TTC549 (cell line): Measurements from ENCODE around the gene LCN2.

Experiments used
- FAIRE-seq: peaks from 2 replicates; lab custom pipeline; 2012; peaks lifted over from hg19 to GRCh38; lab: Jason Lieb, UNC

Gene LCN2

DNA sequence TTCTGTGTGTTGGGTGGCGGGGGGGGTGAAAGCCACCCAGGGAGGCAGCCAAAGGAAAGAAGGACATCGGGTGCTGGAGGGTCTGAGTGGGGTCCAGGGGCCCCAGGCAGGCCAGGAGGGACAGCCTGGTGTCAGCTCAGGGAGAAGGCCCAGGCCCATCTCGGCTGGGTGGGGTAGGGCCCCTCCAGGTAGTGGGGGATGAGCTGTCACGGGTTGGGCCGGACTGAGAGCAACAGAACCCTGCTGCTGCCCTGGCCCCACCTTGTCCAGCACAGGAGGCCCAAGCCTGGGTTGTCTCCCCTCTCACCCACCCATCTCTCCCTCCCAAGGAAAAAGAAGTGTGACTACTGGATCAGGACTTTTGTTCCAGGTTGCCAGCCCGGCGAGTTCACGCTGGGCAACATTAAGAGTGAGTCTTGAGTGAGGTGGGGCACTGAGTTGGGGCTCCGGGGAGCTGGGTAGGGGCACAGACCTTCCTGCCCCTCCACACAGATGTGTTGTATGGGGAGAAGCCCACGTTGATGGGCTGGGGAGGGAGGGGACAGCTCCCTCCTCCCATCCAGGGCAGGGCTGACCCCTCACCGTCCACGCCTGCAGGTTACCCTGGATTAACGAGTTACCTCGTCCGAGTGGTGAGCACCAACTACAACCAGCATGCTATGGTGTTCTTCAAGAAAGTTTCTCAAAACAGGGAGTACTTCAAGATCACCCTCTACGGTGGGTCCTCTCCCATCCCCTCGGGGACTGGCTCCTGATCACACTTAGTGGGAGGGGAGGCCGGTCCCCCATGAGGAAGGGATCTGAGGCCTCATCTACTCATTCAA lies 2.3 kb downstream of the LCN2 start:
- FAIRE-seq, result no peak

DNA sequence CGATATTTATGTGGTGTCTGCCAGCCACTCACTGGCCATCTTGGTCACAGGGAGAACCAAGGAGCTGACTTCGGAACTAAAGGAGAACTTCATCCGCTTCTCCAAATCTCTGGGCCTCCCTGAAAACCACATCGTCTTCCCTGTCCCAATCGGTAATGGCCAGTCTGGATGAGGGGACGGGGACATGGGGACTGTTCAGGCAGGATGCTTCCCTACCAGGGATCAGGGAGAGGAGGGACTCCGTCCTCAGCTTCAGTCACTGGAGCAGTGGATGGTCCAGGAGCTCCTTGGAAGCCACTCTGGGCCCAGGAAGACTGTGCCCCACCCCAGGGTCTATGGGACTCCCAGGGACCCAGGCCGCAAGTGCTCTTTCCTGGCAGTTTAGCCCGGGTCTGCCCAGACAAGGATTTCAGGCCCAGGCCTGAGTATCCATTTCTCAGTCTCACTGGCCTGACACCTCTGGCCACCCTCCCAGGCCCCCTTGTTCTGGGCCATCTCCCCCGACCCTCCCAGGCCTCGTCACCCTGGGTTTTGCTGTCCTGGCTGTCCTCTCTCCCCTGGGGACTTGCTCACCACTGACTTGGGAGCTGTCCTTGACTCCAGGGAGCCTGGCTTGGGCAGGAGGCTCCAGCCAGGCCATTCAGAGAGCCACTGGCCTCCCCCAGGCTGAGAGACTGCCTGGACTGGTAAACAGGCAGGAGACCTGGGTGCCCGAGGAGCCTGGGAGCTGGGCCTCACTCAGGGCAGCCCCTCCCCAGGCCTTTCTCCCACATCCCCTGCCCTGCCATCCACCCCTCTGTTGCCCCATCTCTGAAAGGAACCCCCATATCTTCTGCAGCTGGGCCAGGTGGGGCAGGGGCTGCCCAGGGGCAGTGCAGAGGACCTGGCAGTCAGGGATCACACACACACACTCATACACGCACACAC lies 3.1 kb downstream of the LCN2 start:
- no peak for FAIRE-seq

DNA sequence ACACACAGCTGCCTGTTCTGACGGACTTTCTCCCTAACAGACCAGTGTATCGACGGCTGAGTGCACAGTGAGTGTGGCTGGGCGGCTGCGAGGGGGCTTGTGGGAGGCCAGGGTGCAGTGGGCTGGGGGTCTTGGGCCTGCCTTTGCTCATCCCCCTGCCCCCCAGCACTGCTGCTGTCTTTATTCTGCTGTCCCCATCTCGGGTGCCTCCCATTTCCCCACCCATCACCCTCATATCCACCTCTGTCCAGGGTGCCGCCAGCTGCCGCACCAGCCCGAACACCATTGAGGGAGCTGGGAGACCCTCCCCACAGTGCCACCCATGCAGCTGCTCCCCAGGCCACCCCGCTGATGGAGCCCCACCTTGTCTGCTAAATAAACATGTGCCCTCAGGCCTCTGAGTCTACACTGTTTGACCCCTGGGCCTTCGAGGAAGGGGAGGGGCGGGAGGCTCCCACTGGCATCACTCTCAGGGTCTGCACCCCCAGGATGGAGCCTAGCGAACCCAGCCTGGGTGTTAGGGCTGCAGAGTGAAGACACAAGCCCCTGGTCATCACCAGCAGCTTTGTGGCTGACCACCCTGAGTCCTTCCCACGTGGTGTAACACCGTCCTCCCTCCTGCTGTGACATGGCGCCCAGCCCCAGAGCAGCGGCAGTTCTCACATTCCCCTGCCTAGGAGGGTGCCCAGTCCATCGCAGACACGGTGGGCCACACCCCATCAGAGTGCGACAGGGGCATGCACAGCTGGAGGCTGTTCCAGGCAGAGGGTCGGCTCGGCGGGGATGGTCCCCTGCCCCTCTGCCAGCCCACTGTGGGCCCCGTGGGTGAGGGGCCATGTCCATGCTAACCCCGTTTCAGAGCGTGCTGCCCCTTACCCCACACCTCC lies 4.0 kb downstream of the LCN2 start:
- no peak for FAIRE-seq

DNA sequence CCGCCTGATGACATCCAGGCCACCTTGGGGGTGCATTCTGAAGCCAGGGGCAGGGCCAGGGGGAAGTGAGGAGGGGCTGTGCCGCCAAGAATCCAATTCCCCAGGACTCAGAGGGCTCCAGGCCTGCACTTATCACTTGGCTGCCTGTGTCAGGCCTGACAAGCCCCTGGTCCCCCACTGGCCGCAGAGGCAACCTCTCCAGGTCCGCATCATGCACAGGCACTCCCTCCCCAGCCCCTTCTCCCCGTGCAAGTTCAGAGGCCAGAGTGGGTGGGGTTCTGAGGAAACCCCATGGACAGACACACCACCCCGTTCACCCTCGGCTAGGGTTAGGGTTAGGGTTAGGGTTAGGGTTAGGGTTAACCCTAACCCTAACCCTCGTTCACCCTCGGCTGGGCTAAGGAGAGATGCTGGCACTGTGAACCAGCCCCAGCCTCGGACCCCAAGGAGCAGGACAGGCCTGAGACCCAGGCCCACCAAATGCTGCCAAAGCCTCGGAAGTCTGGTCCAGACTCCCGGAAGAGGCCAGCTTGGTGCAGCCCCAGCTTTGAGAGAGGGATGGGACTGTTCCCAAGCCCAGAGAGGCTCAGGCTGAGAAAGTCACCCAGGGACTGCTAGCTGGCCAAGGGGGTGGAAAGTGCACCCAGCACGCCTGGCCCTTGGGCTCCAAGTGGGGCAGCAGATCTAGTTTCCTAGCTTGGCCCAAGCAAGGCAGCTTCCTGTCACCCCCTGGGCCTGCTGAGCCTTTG lies 4.9 kb downstream of the LCN2 start:
- no peak for FAIRE-seq

DNA sequence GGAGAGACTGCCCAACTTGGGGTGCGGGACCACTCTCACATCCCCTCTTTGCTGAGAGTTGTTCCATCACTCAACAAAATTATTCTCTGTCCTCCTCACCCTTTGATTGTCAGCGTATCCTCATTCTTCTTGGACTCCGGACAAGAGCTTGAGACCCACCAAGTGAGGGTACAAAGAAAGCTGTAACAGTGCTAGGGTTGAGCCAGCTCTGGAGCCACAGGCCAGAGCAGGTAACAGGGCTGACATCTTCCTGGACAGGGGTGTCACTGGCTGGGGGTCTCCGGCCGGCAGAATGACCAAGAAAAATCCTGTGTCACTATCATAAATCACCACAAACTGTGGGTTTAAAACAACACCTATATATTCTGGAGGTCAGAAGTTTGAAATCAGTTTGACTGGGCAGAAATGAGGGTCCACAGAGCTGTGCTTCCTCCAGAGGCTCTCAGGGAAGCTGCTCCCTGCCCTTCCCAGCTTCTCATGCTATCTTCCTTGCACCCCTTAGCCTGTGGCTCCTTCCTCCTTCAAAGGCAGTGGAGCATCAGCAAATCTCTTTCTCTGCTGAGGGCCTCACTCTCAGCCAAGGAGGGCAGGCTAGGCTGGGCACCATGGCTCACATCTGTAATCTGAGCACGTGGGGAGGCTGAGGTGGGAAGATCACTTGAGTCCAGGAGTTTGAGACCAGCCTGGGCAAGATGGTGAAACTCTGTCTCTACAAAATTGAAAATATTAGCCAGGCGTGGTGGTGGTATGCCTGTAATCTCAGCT lies 6.7 kb downstream of the LCN2 start:
- FAIRE-seq, result no peak

DNA sequence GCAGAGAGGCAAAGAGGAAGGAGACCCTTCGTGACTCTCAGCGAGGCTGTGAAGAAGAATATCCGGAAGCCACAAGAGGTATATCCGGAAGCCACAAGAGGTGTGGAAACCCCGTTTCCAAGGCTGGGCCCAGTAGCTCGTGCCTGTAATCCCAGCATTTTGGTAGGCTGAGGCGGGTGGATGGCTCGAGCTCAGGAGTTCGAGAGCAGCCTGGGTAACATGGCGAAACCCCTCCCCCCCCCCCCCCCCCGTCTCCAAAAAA lies 10.2 kb downstream of the LCN2 start:
- FAIRE-seq, result no peak

DNA sequence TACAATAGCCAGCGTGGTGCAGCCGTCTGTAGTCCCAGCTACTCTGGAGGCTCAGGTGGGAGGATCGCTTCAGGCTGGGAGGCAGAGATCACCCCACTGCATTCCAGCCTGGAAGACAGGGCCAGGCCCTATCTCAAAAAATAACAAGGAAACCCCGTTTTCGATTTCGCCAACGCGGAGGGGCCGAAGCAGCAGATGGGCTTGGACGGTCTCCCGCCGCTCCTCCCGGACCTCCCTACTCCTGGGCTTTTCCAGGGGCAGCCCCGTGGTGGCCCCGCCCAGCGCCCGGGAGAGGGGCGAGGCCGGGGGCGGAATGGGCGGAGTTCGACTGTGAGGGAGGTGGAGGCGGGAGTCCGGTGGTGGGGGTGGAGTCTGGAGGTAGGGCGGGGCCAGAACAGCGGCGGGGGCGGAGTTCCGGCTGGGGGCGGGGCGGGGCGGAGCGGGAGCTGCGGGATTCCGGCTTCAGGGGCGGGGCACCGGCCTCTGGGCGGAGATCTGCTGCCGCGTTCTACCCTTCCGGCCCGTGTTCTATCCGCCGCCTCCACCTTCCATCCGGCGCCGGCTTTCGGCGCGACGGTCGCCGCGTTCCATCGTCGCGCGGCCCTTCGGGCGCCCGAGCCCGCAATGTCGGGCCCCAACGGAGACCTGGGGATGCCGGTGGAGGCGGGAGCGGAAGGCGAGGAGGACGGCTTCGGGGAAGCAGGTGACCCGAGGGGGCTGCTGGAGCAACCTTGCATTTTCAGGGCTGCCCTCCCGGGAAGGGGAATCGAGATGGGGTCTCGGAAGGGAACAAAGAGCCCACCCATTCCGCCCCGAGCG lies 10.7 kb downstream of the LCN2 start, which contains the start of gene BBLN:
Gene BBLN, plus strand, starts transcription at position 482 of the 819 bp plus-strand sequence. Its CDS starts 143 bp downstream, at position 625.
- FAIRE-seq, result no peak

DNA sequence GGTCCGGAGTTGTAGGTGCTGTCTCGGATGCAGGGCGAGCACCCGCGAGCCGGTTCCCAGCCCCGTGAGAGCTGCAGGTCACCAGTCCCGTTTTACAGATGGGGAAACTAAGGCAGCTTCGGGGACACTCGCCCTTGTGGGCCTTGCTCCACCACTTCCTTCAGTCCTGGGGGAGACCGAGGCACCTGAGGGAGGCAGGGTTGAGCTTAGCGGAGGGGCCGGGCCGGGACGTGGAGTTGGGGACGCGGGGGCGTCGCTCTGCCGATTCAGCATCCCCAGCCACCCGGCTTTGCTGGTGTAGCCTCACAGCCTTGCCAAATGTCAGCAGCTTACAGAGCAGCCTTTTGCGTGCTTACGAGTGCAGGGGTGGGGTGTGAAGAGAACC lies 11.3 kb downstream of the LCN2 start:
- FAIRE-seq, result no peak

DNA sequence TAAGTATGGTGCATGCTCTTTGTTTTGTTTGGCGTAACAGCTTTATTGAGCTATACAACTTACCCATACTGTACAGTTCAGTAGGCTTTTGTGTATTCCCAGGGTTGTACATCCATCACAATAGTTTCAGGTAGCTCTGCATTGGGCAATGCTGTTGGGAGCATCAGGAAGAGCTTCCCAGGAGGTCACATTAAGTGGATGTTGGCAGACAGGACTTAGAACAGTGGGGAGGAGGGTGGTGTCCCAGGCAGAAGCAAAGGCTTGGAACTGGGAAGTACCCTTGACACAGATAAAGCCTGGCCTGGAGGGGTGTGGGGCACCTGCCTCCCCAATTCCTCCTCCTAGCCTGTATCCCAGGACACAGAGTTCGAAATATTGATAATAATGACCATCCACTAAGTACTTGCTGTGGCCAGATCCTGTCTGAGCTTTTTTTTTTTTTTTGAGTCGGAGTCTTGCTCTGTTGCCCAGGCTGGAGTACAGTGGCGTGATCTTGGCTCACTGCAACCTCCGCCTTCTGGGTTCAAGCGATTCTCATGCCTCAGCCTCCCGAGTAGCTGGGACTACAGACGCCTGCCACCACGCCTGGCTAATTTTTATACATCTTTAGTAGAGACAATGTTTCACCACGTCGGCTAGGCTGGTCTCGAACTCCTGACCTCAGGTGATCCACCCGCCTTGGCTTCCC lies 12.1 kb downstream of the LCN2 start:
- FAIRE-seq, result no peak

DNA sequence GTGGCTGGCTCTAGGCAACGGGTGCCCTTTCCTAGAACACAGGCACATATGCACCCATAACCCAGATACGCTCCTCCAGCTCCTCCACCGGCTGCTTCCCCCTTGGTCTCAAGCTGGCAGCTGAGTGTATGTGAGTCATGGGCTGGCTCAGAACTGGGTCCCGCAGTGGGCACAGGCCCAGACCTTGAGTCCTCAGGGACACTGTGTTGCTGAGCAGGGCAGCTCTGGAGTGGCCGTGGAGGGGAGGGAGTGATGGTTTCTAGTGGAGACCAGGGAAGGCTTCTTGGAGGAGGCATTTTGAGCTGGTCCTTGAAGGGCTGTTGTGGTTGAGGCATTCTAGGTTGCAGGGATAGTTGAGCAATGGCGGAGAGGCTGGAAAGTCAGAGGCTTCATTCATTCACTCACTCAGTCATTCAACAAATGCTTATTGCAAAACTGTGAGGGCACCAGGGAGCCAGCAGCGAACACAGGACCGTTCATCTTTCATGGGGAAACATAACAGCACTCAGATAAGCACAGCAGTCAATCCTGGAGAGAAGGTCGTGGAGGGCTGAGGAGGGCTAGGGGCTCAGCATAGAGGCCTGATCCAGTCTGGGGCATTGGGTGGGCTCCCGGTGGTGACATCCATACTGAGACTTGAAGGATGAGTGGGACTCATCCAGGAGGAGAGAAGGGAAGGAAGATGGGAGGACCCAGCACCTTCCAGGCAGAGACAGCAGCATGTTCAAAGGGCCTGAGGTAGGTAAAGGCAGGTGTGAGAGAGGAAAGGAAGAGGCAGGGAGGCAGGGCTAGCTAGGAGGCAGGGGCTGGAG lies 13.2 kb downstream of the LCN2 start:
- FAIRE-seq, result no peak

DNA sequence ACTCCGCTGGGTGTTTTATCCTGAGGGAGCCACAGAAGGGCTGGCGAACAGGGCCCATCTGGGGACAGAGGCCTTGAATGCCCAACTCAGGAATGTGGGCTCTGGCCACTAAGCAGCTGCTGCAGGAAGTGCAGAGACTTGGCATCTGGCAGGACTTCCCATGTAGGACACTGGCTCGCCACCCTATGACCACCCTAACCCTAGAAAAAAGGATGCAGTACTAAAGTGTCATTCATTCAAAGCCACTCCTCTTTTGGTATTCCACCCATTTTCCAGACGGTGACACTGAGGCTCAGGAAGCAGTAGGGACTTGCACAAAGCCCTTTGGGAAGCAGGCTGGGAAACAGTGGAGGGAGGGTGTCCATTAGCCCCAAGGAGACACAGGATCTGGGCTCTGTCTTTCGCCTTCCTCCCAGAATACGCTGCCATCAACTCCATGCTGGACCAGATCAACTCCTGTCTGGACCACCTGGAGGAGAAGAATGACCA lies 13.8 kb downstream of the LCN2 start:
- FAIRE-seq, result no peak

DNA sequence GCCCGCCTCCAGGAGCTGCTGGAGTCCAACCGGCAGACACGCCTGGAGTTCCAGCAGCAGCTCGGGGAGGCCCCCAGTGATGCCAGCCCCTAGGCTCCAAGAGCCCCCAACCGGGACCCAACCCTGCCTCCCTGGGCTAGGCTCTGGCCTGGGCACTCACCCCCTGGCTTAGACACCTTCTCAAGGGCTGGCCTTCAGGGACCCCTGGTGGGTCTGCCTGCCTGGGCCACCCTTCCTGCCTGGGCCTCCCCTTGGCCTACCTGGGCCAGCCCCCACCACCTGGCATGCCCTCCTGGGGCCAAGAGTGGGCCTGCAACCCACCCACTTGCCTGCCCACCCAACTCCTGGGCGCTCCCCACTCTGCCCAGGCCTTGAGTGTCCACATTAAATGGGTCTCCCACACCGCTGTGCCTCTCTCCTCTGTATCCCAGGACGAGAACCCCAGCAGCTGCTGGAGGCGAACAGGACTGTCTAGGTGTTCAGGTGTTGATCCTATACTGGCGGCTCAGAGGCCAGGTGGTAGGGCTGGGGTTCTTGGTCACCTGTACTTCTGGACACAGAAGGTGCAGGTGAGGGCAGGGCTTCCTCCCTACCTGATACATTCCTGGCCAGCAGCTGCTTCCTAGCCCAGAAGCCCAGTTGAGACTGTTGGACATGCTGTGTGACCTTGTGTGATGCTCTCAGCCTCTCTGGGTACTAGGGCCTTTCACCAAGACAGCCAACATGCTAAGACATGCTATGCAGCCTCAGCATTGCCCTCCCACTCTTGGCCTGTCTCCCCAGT lies 14.5 kb downstream of the LCN2 start:
- FAIRE-seq, result no peak

DNA sequence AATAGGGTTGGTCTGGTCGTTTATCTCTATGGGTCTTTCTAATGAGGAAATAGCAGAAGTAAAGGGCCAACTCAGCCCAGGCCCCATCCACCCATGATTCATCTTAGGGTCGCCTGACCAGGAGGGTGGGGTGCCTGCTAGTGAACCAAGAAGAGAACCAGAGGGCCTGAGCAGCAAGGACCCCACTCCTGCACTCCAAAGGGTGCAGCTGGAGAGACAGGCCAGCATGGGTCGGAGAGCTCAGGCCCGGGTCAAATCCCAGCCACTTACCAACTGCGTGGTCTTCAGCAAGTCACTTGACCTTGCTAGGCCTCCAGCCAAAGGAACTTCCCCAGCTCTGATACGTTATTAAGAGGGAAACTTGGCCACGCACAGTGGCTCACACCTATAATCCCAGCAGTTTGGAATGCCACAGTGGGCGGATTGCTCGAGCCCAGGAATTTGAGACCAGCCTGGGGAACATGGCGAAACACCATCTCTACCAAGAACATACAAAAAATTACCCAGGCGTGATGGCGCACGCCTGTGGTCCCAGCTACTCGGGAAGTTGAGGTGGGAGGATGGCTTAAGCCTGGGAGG lies 15.1 kb downstream of the LCN2 start:
- FAIRE-seq, result no peak

DNA sequence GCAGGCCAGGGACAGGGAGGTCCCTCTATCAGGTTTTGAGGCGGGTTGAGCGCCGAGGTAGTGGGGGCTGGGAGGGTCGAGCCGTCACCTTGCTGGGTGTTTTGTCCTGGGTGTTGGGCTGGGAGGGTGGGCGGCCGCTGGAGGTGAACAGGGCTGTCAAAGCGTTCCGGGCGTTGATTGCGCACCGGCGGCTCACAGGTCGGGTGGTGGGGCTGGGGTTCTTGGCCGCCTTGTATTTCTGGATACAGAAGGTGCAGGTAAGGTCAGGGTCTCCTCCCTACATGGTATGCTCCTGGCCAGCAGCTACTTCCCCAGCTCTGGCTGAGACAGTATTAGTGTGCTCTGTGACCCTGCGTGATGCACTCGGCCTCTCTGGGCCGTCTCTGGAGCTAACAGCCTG lies 16.9 kb downstream of the LCN2 start:
- FAIRE-seq, result no peak

DNA sequence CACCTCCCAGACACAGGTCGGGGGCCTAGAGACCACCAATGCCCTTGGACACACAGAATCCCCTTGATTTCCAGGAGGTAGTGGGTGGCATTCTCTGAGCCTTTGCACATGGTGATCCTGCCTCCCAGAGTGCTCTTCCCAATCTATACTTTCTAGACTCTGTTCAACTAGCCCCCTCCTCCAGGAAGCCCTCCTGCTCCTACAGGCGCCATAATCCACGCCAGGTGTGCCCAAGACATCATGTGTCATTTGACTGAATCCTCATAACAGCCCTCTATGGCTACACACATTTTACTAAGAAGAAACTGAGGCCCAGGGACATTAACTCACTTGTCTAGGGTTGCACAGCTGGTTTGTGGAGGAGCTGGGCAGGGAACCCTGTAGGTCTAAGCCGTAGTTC lies 18.0 kb downstream of the LCN2 start:
- no peak for FAIRE-seq

DNA sequence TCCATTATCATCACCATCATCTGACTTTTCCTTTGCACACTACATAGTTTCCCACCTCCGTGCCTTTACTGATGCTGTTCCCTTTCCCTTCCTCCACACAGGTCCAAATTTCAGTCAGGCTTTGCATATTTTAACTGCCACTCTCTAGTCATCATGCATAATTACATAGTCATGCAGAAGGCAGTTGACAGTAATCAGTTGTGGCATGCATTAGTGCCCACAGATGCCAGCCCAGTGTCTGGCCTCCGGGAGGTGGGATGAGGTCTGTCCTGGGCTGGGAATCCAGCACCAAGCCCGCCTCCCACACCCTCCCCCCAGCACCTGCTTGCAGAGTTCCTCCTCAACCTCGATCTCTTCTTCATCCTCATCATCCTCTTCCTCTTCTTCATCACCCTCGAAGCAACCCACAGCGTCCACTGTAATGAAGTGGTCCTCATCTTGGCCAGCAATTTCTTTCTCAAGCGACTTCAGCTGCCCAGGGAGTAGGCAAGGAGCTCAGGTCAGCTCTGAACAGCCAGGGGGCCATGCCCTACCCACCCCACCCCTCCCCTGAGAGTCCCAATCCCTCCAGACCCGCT lies 19.6 kb downstream of the LCN2 start:
- FAIRE-seq, result no peak

DNA sequence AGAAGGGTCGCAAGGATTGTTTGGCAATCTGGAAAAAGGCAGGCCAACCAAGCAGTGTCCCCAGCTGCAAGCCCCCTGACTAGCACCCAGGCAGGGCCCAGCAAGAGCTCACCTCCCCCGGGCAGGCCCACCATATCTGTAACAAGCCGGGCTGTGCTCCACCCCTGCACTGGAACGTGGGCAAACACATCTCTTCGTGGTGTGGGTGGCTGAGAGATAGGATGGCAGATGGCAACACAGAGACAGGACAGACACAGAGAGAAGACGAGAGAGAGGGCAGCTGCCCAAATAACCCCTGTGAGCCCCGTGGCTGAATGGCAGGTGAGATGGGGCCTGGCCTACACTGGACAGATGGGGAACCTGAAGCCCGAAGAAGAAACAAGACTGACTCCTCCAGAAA lies 20.2 kb downstream of the LCN2 start:
- FAIRE-seq, result no peak
